ENCODE results near the gene RALGAPA2.

The RALGAPA2 gene

GRCh38 chr20:20679316-20679715 is 33.1 kb downstream of the RALGAPA2 start:
- H3K4me1 Mint-ChIP-seq = peaks cover 25% of the 10 kb centered on the region
- ATAC-seq = no peak
- no peak overlapping the region for H3K27ac Mint-ChIP-seq
- no peaks in the 10 kb centered on the region for H3K27me3 Mint-ChIP-seq
- no peak overlapping the region for H3K4me3 Mint-ChIP-seq
- H3K36me3 Mint-ChIP-seq = peaks cover 24% of the 10 kb centered on the region
- H3K9me3 Mint-ChIP-seq = no peaks in the 10 kb centered on the region

DNA sequence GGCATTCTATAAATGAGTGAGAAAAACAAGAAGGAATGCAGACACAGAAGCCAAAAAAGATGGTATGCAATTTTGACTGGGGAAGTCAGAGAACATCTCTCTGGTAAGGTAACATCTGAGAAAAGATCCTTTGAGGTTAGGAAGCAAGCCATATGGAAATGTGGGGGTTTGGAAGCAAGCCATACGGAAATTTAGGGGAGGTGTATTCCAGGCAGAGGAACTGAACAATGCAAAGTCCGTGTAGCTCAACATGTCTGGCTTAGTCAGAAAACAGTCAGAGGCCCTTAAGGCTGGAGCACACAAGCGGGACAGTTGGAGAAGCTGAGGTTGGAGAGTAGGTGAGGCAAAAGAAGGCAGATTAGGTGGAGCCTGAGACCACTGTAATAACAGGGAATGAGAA is 35.3 kb downstream of the RALGAPA2 start:
- Mint-ChIP-seq H3K4me1 (peaks cover 6% of the 10 kb centered on the region), H3K36me3 (peaks cover 24% of the 10 kb centered on the region), H3K27me3 (no peaks in the 10 kb centered on the region), H3K27ac (no peak overlapping the region), H3K4me3 (no peak overlapping the region), H3K9me3 (no peaks in the 10 kb centered on the region)
- no peak for ATAC-seq

- peak; percentile 99 for ATAC-seq
- no peak overlapping the region for H3K4me3 Mint-ChIP-seq
These were observed 43.8 kb downstream of the RALGAPA2 start for GRCh38 chr20:20668639-20669038.

DNA sequence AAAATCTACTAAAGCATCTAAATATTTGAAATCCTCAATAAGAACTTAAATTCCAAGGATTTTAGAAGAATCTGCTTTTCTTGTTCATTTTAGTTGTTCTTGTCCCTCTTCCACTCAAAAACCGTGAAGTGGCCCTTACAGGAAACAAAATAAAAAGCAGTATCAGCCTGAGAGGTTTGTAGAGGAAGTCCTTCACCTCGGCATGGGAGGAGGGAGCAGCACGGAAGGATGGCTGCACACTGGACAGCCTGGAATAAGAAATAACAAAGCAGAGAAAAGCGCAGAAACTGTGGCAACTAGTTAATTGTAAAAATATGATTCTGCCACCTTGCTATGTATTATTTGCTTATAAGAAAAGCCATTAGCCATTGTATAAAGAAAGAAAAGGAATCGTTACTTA is 46.1 kb downstream of the RALGAPA2 start:
- Mint-ChIP-seq H3K4me3 (no peak overlapping the region), H3K27me3 (no peaks in the 10 kb centered on the region), H3K9me3 (no peaks in the 10 kb centered on the region), H3K27ac (no peak overlapping the region), H3K36me3 (no peaks in the 10 kb centered on the region), H3K4me1 (peaks cover 19% of the 10 kb centered on the region)
- no peak for ATAC-seq

More at GRCh38 chr20:20668639-20669038, 43.8 kb downstream of the RALGAPA2 start:
- H3K4me1 Mint-ChIP-seq = peaks cover 19% of the 10 kb centered on the region
- no peaks in the 10 kb centered on the region for H3K27me3 Mint-ChIP-seq
- no peaks in the 10 kb centered on the region for H3K36me3 Mint-ChIP-seq
- no peaks in the 10 kb centered on the region for H3K9me3 Mint-ChIP-seq
- peak overlapping the region; percentile 18 for H3K27ac Mint-ChIP-seq

GRCh38 chr20:20665606-20666332 is 46.7 kb downstream of the RALGAPA2 start:
- Mint-ChIP-seq H3K27me3 (no peaks in the 10 kb centered on the region), H3K4me1 (peaks cover 19% of the 10 kb centered on the region), H3K4me3 (no peak overlapping the region), H3K36me3 (no peaks in the 10 kb centered on the region), H3K9me3 (no peaks in the 10 kb centered on the region), H3K27ac (no peak overlapping the region)
- no peak for ATAC-seq

DNA sequence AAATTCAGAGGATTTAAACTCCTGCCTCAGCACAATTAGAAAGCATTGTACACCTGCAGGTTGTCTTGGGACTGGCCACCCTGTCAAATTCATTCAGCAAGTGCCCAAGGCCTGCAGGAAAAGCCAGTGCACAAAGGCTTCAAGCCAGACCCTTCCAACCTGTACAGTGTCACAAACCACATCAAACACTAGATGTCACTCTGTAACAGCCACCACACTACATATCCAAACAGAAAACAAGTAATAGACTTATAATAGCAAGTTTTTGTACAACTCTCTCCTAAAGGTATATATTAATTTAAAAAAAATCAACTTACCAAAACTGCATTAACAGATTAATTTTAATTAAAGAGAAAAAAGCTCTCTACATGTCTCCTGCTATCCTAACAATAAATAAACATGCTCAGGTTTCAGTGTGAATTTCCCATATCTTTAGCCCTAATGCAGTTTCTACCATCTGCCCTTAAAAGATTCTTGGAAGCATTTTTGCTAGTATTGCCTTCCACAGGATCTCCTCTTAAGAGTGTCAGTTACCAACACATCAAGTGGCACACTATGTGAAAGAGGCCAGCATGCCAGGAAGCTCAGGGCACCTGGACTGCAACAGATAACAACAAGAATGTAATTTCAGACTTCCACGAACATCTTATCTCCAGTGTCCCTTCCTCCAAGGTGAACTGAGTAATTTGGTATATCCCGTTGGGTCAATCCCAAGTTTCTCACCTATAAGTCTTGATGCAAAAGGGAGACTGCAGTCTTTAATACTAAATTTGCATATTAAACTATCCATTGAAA is 47.5 kb downstream of the RALGAPA2 start:
- no peak overlapping the region for H3K4me3 Mint-ChIP-seq
- no peak overlapping the region for H3K27ac Mint-ChIP-seq
- no peaks in the 10 kb centered on the region for H3K36me3 Mint-ChIP-seq
- no peak for ATAC-seq
- peaks cover 19% of the 10 kb centered on the region for H3K4me1 Mint-ChIP-seq
- H3K9me3 Mint-ChIP-seq = no peaks in the 10 kb centered on the region
- H3K27me3 Mint-ChIP-seq = no peaks in the 10 kb centered on the region

GRCh38 chr20:20663841-20664240 is 48.6 kb downstream of the RALGAPA2 start:
- no peak overlapping the region for H3K4me3 Mint-ChIP-seq
- H3K36me3 Mint-ChIP-seq = no peaks in the 10 kb centered on the region
- H3K27me3 Mint-ChIP-seq = no peaks in the 10 kb centered on the region

GRCh38 chr20:20658871-20659431 is 53.5 kb downstream of the RALGAPA2 start:
- peaks cover 21% of the 10 kb centered on the region for H3K36me3 Mint-ChIP-seq
- H3K27me3 Mint-ChIP-seq = no peaks in the 10 kb centered on the region
- H3K4me1 Mint-ChIP-seq = no peaks in the 10 kb centered on the region
- H3K4me3 Mint-ChIP-seq = no peak overlapping the region
- no peak overlapping the region for H3K27ac Mint-ChIP-seq
- ATAC-seq = no peak
- H3K9me3 Mint-ChIP-seq = no peaks in the 10 kb centered on the region

More at GRCh38 chr20:20663841-20664240, 48.6 kb downstream of the RALGAPA2 start:
- ATAC-seq = no peak
- peaks cover 8% of the 10 kb centered on the region for H3K4me1 Mint-ChIP-seq
- H3K9me3 Mint-ChIP-seq = no peaks in the 10 kb centered on the region
- H3K27ac Mint-ChIP-seq = no peak overlapping the region

DNA sequence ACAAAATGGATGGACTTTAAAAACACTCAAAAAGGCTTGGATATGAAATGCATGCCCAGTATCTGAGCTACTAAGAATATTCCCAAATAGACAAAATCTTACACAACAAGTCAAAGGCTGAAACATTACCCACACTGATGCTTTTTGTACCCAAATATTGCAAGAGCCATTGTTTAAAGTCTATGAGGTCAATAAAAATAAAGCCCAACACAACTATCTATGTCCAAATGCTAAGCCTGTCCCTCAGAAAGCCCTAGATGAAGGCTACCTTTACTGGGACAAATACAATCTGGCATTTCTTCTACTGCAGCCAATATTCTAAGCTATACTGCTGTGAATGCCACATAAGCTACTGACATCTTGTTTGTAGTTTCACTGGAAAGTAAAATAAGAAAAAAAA is 54.3 kb downstream of the RALGAPA2 start:
- Mint-ChIP-seq H3K36me3 (peaks cover 21% of the 10 kb centered on the region), H3K27ac (no peak overlapping the region), H3K4me3 (no peak overlapping the region), H3K4me1 (no peaks in the 10 kb centered on the region), H3K27me3 (no peaks in the 10 kb centered on the region), H3K9me3 (no peaks in the 10 kb centered on the region)
- ATAC-seq = no peak

DNA sequence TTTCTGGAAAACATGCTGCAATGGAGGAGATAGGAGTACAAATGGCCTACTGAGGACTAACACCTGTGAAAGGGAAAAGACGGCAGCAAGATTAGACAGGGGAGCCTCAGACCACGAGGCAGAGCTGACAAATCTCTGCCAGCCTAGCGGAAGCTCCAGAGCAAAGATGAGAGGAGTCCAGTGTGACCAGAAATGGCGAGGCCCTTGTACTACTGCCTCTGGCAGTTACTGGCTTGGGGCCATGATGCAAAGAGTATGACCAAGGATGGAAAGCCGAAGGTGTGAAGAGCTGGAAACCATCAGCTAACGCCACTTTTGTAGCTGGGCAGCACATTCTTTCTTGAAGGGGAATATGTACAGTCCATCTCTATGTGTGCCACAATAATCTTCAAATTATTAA is 55.4 kb downstream of the RALGAPA2 start:
- H3K27ac Mint-ChIP-seq = no peak overlapping the region

DNA sequence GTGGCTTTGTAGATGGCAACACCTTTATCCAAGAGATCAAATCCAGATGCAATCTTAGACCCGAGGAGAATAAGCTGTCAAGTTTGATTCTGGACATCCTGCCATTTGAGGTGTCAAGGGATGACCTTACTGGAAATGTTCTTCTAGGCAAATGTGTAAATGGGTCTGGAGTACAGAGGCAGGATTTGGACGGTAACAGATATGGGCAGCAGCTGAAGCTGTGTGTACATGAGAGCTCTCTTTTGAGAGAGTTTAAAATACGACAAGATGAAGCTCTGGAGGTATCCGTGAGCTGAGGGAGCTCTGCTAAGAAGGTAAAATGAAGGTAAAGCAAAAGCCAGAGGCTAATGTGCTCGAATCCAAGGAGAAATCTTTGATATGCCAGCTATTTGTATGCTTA is 56.6 kb downstream of the RALGAPA2 start:
- Mint-ChIP-seq H3K27ac (no peak overlapping the region), H3K36me3 (peaks cover 28% of the 10 kb centered on the region), H3K9me3 (no peaks in the 10 kb centered on the region), H3K4me3 (no peak overlapping the region), H3K4me1 (no peaks in the 10 kb centered on the region), H3K27me3 (no peaks in the 10 kb centered on the region)
- ATAC-seq = no peak

More for the DNA sequence above, 55.4 kb downstream of the RALGAPA2 start:
- Mint-ChIP-seq H3K4me1 (no peaks in the 10 kb centered on the region), H3K27me3 (no peaks in the 10 kb centered on the region), H3K36me3 (peaks cover 26% of the 10 kb centered on the region), H3K4me3 (no peak overlapping the region), H3K9me3 (no peaks in the 10 kb centered on the region)
- ATAC-seq = no peak

GRCh38 chr20:20649945-20650344 is 62.5 kb downstream of the RALGAPA2 start:
- Mint-ChIP-seq H3K9me3 (peaks cover 3% of the 10 kb centered on the region), H3K4me3 (no peak overlapping the region), H3K27me3 (no peaks in the 10 kb centered on the region), H3K4me1 (no peaks in the 10 kb centered on the region), H3K36me3 (peaks cover 20% of the 10 kb centered on the region), H3K27ac (no peak overlapping the region)
- ATAC-seq = no peak

- H3K27ac Mint-ChIP-seq = no peak overlapping the region
- no peaks in the 10 kb centered on the region for H3K27me3 Mint-ChIP-seq
- no peaks in the 10 kb centered on the region for H3K4me1 Mint-ChIP-seq
- peaks cover 3% of the 10 kb centered on the region for H3K9me3 Mint-ChIP-seq
- ATAC-seq = no peak
- no peak overlapping the region for H3K4me3 Mint-ChIP-seq
- H3K36me3 Mint-ChIP-seq = peaks cover 34% of the 10 kb centered on the region
These were observed 68.5 kb downstream of the RALGAPA2 start for GRCh38 chr20:20643927-20644326.

GRCh38 chr20:20641783-20642182 is 70.7 kb downstream of the RALGAPA2 start:
- ATAC-seq = no peak
- no peaks in the 10 kb centered on the region for H3K27me3 Mint-ChIP-seq
- H3K27ac Mint-ChIP-seq = no peak overlapping the region
- peaks cover 34% of the 10 kb centered on the region for H3K36me3 Mint-ChIP-seq
- no peaks in the 10 kb centered on the region for H3K9me3 Mint-ChIP-seq
- H3K4me1 Mint-ChIP-seq = no peaks in the 10 kb centered on the region
- no peak overlapping the region for H3K4me3 Mint-ChIP-seq

- Mint-ChIP-seq H3K4me3 (no peak overlapping the region), H3K4me1 (no peaks in the 10 kb centered on the region), H3K36me3 (peaks cover 50% of the 10 kb centered on the region), H3K9me3 (no peaks in the 10 kb centered on the region), H3K27ac (no peak overlapping the region), H3K27me3 (no peaks in the 10 kb centered on the region)
- no peak for ATAC-seq
These were observed 73.6 kb downstream of the RALGAPA2 start for GRCh38 chr20:20638878-20639277.
